ENCODE results near the gene BLM. TPM values are rescaled to one million over a fixed set of nuclear protein-coding genes. Genes with fewer than 3 reads are reported as not detected.

Gene BLM
- total and polyA plus RNA-seq, 2 of the 13 experiments (the other 11 are each of a cell fraction or from before 2014, with no cell fraction given), result 5.1 to 11.8 TPM

GRCh38 chr15:90690585-90690984 is 26.6 kb upstream of the BLM start (continued):
- TF ChIP-seq RERE (CRISPR knock-in tag; IDR thresholded peaks at IDR 0.05; ENCODE audit: low read depth), result no peak
- TF ChIP-seq SNAI1 (CRISPR knock-in tag; IDR thresholded peaks at IDR 0.05; ENCODE audit: borderline replicate concordance), result no peak
- no peak for TF ChIP-seq ZNF761 (CRISPR knock-in tag; conservative IDR thresholded peaks at IDR 0.05)

- no peaks in the 10 kb centered on the region for H3K4me1 ChIP-seq (ENCODE audit: insufficient read depth, low read length)
- no TSS peak for BruUV-seq (replicated peaks)
- H3K9me3 ChIP-seq (ENCODE audit: low read length), result no peaks in the 10 kb centered on the region
- ATAC-seq (no peak), DNase-seq (ENCODE audit: low spot score) (no peak), FAIRE-seq (no peak)
- no peak overlapping the region for H2AFZ ChIP-seq (ENCODE audit: low read length)
- H3K27me3 ChIP-seq (ENCODE audit: control insufficient read depth in 1 of 2, insufficient read depth in 2 of 2, low read length in 2 of 2), result no peaks in the 10 kb centered on the region
- ChIA-PET CTCF (ENCODE audit: low intra/inter-chr PET ratio, low total read pairs) (no interaction called here), POLR2A (no interaction called here)
- H4K20me1 ChIP-seq (ENCODE audit: insufficient read depth, low read length), result no peaks in the 10 kb centered on the region
- WGBS (ENCODE audit: low lambda C conversion rate), result 63% methylated on average over 4 of the region's 4 CpGs
- no peak overlapping the region for H3K4me3 ChIP-seq (replicated peaks in 1 of 3; ENCODE audit: insufficient read depth in 1 of 3, low read depth in 2 of 3, low read length in 3 of 3)
- TF ChIP-seq IRX3 (CRISPR knock-in tag; IDR thresholded peaks at IDR 0.05; ENCODE audit: borderline replicate concordance, low read depth) (no peak), SOX6 (IDR thresholded peaks at IDR 0.05) (no peak), SOX6 (CRISPR knock-in tag; IDR thresholded peaks at IDR 0.05) (no peak), ZNF569 (CRISPR knock-in tag; IDR thresholded peaks at IDR 0.05; ENCODE audit: borderline replicate concordance) (no peak), ZNF468 (CRISPR knock-in tag; IDR thresholded peaks at IDR 0.05) (no peak), CHCHD3 (CRISPR knock-in tag; IDR thresholded peaks at IDR 0.05) (no peak), ZNF33B (CRISPR knock-in tag; IDR thresholded peaks at IDR 0.05) (no peak), MIER2 (CRISPR knock-in tag; IDR thresholded peaks at IDR 0.05) (no peak), ZFP62 (CRISPR knock-in tag; IDR thresholded peaks at IDR 0.05) (no peak), FOXK2 (IDR thresholded peaks at IDR 0.05) (no peak), TP53 (CRISPR knock-in tag; conservative IDR thresholded peaks at IDR 0.05) (no peak)
- no peak overlapping the region for H3K4me2 ChIP-seq (ENCODE audit: low read depth, low read length)
- no peak overlapping the region for H3K9ac ChIP-seq (ENCODE audit: insufficient read depth, low read depth, low read length)
- no peaks in the 10 kb centered on the region for H3K79me2 ChIP-seq (ENCODE audit: insufficient read depth, low read length)
- H3K27ac ChIP-seq (ENCODE audit: extremely low read length, insufficient read depth, low read length), result no peak overlapping the region
- intact Hi-C loops (cut with micrococcal nuclease; ENCODE audit: unreplicated experiment), result no loop called here
- H3K36me3 ChIP-seq (replicated peaks in 1 of 2; ENCODE audit: control insufficient read depth in 1 of 2, insufficient read depth in 2 of 2, low read length in 2 of 2), result no peaks in the 10 kb centered on the region
- in situ Hi-C loops (cut with HindIII; ENCODE audit: extremely low pct_ligation_motif_present, low pct_unique_long_range_greater_than_20kb), result loop anchor here (5.0 kb wide), 1 partner anchor 44 kb away; no protein-coding TSS in a partner anchor
Measured at GRCh38 chr15:90691369-90691768, 25.8 kb upstream of the BLM start.

All from HepG2 (cell line).